GDM1 (cell line): ENCODE data around the gene COL5A3.
"Not testable (repeated sequence)": the region's sequence is repeated elsewhere in the genome, so short reads cannot be mapped to it uniquely, and the experiment has no call there.

Experiments used
- DNase-seq: peaks from one replicate; lab custom pipeline; 2025; lab: John Stamatoyannopoulos, UW

COL5A3 gene

GRCh38 chr19:9936326-9937000 is 73.8 kb downstream of the COL5A3 start, which contains the start of gene OLFM2:
Gene OLFM2 (minus strand): TSS chr19:9936515. CDS start chr19:9936366, 149 bp downstream.
- no peak for DNase-seq

DNA sequence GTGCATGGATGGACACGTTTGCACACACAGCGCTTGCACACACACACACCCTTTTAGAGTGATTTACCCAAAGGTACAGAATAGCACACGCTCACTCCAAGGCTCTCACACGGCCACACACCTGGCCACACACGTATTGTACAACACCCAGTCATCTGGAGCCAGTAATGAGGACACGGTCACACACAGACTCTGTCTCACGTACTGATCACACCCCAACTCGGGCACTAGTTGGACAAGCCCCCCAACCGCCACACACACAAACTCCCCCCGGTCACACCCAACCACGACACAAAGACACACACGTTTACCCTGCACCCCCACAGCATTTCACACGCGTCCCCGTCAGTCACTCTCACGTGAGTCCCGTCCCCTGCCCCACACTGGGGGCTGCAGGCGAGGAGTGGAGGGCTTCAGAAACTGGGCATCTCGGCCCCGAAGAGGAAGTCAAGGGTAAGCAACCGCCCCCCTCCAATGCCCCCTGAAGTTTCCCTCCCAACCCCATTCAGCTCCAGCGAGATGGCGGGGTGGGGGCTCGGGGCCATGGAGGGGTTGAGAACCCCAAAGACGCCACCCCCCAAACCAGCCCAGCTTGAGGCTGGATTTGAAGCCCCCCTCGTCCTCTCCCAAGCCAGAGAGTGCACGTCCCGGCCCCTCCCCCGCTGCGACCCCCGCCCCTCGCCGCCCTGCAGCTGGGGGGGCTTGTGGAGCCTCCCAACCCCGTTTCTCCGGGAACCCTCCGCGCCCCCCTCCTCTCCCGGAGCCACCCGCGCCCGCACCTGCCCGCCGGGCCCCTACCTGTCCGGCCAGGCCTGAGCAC is 74.6 kb downstream of the COL5A3 start:
- no peak for DNase-seq

DNA sequence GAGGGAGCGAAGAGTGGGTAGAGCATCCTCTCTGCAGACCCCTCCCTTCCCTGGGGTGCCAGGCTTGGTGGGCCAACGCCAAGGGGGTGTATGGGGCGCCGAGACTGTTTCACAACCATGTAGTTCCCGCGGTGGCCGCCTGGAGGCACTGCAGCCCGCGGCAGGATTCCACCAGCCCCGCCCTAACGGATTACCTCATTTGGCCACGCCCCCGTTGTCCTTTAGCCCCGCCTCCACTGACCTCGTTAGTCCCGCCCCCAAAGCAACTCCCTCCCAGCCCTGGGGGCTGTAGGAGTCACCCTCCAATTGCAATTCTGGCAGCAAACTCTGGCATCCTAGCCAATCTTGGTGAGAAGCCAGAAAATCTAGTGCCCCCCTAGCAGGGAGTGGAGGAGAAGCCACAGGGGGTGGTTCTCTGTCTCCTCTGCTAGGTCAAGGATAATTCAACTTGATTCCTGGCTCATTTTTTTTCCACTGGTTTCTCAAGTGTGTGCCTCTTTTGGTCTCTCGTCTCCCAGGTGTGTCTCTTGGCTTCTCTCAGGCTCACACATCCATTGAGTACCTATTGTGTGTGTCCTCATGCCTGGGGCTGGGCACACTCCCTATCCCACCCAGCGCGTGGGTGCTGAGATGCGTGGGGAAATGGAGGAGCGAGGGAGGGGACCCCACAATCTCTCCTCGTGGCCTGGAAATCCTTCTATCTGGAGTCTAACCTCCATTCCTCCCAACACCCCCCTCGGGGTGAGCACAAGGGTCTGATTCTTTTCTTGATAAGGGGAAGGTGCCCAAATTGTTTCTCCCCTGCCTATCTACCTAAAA is 76.0 kb downstream of the COL5A3 start:
- peak; percentile 46 for DNase-seq

DNA sequence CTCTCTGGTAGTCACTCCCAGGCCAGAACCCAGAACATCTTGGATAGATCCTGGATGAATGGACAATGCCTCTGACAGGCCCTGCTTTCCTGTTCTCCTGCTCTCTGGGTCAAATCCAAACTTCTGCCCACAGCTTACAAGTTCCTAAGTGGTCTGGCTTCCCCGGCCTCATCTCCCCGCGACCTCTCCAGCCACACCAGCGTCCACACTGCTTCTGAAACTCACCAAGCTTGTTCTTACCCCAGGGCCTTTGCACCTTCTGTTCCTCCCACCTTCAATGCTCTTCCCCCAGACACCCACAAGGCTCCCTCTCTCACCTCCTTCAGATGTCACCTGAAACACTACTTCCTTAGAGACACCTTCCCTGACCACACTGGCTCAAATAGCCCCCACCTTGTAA is 77.5 kb downstream of the COL5A3 start:
- DNase-seq: no peak

DNA sequence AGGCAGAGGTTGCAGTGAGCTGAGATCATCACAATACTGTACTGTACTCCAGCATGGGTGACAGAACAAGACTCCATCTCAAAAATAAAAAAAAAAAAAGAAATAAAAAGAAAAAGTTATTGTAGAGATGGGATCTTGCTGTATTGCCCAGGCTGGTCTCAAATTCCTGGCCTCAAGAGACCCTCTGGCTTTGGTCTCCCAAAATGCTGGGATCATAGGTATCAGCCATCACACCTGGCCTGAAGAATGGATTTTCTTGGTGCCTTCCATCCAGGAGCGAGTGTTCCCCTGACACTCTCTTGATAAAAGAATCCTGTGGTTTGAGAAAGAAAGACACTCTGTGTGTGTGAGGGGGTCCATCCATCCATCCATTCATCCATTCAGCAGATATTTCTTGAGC is 78.7 kb downstream of the COL5A3 start:
- DNase-seq: no peak

DNA sequence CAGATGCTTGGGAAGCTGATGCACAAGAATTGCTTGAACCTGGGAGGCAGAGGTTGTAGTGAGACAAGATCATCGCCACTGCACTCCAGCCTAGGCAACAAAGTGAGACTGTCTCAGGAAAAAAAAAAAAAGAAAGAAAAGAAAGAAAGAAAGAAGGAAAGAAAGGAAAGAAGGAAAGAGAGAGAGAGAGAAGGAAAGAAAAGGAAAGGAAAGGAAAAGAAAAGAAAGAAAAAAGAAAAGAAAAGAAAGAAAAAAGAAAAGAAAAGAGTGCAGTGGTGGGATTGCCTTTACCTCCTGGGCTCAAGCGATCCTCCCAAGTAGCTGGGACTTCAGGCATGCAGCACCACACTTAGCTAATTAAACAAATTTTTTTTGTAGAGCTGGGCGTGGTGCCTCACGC is 86.9 kb downstream of the COL5A3 start:
- no peak for DNase-seq

DNA sequence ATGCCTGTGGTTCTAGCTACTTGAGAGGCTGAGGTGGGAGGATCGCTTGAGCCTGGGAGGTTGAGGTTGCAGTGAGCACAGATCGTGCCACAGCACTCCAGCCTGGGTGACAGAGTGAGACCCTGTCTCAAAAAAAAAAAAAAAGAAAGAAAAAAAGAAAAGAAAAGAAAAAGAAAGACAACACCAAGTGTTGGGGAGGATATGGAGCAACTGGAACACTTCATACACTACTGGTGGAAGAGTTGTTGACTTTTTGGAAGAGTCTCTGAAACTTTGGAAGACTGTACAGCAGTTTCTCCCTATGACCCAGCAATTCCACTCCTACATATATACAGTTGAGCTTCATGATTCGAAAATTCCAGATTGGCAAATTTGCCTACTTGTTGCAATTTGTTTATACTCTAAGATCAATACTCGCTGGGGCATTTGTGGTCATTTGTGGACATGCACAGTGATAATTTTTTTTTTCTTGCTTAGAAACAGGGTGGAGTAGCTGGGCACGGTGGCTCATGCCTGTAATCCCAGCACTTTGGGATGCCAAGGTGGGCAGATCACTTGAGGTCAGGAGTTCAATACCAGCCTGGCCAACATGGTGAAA is 87.4 kb downstream of the COL5A3 start:
- not testable (repeated sequence) for DNase-seq

DNA sequence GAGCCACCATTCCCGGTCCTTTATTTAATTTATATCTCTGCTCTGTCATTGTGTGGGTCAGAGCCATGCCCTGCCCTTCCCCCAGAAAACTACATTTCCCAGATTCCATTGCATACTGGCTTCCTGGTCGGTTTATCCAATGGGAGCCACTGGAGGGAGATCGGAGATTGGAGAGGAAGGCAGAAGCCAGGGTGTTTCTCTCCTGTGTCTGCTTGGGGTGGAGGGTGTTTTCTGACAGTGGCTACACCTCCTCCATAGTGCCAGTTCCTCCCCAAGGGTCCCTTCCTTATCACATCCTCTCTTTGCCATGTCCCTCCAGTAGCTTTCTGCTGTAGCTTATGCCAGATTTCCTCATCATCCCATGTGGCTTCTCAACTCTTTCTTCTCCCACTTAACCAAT is 93.0 kb downstream of the COL5A3 start:
- DNase-seq: peak; percentile 37

DNA sequence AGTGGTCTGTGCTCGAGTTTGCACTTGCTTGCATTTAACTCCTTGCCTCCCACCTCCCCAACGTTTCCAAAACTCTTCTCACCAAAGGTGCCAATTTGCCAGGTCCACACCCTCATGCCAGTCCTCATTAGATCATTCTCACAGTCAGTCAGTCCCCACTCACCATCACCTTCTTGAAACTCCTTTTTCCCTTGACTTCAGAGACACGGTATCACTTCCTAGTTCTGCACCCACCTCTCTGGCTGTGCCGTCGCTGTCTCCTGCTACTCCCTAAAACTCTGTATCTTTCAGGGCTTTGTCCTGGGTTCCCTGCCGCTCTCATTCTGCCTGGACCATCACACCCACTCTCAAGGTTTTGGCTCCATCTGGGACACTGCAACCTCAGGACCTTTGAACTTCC is 93.6 kb downstream of the COL5A3 start:
- DNase-seq: no peak

- peak; percentile 79 for DNase-seq
Observed at GRCh38 chr19:9914315-9915207, 95.7 kb downstream of the COL5A3 start.

GRCh38 chr19:9914001-9914314 is 96.3 kb downstream of the COL5A3 start:
- DNase-seq: no peak

GRCh38 chr19:9913237-9914000 is 96.9 kb downstream of the COL5A3 start:
- DNase-seq: no peak

DNA sequence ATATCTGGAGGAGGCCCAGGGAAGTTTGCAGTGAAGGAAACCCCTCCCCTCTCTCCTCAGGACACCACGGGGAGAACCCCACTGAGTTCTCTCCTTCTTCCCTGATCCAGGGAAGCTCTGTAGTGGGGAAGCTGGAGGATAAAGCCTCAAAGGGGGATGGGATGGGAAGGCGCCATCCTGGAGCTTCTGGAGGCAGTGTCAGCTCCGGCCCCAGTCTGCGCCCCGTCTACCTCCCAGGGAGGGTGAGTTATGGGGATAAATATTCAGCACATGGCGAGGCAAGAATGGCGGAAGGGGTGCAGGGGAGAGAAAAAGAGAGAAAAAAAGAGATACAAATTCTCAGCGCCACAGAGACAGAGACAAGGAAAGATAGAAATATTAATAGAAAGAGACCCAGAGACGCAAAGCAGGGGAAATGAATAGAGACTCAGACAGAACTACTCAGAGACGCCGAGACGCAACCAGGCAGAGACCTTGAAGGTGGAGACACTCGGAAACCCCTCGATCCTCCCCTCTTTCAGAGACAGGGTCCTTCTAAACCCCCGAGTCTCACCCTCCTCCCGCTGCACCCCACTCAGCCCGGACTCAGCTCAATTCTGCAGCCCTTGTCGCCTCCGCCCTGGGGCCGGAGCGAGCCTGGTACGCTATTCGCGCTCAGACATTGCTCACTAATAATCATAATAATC is 97.6 kb downstream of the COL5A3 start:
- no peak for DNase-seq

DNA sequence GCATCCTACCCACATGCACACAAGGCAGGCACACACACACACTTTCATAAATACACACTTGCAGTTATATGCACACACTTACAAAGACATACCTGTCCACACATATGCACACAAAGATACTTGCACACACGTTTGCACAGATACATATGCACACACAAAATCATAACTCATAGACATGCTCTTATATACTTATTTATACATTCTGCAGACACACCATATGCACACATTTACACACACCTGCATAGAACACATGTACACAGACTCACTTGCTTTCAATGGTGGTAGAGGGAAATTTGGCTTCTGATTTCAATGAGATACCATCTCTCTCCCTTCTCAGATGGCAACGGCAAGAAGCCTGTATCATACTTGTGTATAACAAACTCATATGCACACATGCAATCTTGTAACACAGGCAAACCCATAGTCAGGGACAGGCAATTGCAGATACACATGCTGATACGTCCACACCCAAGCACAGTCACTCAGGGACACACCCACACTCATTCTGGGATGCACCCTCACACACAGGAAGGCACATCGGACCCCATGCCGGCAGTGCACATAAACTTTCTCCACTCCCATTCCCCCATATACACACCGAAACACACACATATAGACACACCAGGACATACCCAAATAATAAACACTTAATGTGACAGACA is 98.6 kb downstream of the COL5A3 start:
- no peak for DNase-seq

DNA sequence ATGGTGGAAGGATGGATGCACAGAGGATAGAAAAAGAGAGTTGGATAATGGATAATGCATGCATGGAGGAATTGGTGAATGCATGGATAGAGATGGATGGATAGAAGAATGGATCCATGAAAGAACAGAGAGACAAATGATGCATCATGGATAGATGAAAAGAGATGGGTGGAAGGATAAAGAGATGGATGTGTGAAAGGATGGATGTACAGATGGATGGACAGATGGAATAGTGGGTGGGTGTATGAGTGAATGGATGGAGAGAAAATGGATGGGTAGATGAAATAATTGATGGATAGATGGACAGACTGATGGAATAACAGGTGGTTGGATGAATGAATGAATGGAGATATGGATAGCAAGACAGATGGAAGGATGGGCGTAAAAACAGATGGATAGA is 99.7 kb downstream of the COL5A3 start:
- no peak for DNase-seq
